HCT116 (cell line): ENCODE results near the gene AGGF1. TPM values are rescaled to one million over a fixed set of nuclear protein-coding genes. Genes with fewer than 3 reads are reported as not detected.

Experiments used
- ATAC-seq: fragments of 200-7000 bp; cut with Tn5 transposase; 2 replicates; pipeline ENCODE4 v1.9.1; 2020; ENCODE audit warnings: mild to moderate bottlenecking, moderate library complexity
- BruUV-seq: library from RNA; stranded (reverse); fragments of 400-500 nt; replicated peaks from 2 replicates; lab custom pipeline; 2021; lab: Mats Ljungman, UMichigan
- CTCF ChIA-PET: fragments of 300-600 bp; sonication (Branson Sonifier 250); formaldehyde crosslinking; loops from one replicate; lab custom pipeline; 2021; ENCODE audit warnings: antibody characterized with exemption; lab: Charles Lee
- POLR2A ChIA-PET: fragments of 300-600, 350-600 bp; sonication (Branson Sonifier 250); formaldehyde crosslinking; loops from one replicate; lab custom pipeline; 2021; ENCODE audit warnings: antibody characterized with exemption; lab: Charles Lee
- RAD21 ChIA-PET, 2 experiments: fragments of 300-600 bp; sonication (Branson Sonifier 250); formaldehyde crosslinking; loops; one replicate each; lab custom pipeline; 2023; ENCODE audit warnings: low total read pairs in 2 of 2; ENCODE audit not compliant: uncharacterized antibody in 2 of 2, unreplicated experiment in 2 of 2, low non-redundant PET in 1 of 2; lab: Charles Lee
- DNase-seq: peaks from one replicate; pipeline ENCODE4 v3.0.0-alpha.2; 2010; ENCODE audit warnings: low read depth, low spot score
- H2AFZ ChIP-seq: fragments of 200-600 bp; shearing (Covaris generic), sonication (generic); 2 replicates; pipeline ENCODE4 v1.6.1; 2017; ENCODE audit warnings: low read depth, mixed run types, mixed read lengths, antibody characterized with exemption, low read length; ENCODE audit not compliant: poor library complexity, severe bottlenecking
- H3K27ac ChIP-seq: 2 replicates; pipeline ENCODE4 v1.5.1; 2012; ENCODE audit warnings: low read depth, low read length
- H3K27me3 ChIP-seq: fragments of 200-600 bp; sonication (generic); 2 replicates; pipeline ENCODE4 v1.6.1; 2016; ENCODE audit warnings: mixed run types, low read length, mixed read lengths; ENCODE audit not compliant: insufficient read depth
- H3K36me3 ChIP-seq, 2 experiments: fragments of 200-500 bp in 1 of 2; fragments of 200-600 bp in 1 of 2; sonication (Bioruptor generic) in 1 of 2; sonication (generic) in 1 of 2; 2 replicates each; pipeline versions ENCODE4 v1.5.1 to v1.6.1; 2014 to 2016; ENCODE audit warnings: low read length in 2 of 2, inconsistent platforms in 1 of 2, mixed read lengths in 1 of 2, mixed run types in 1 of 2; ENCODE audit not compliant: insufficient read depth in 2 of 2, control insufficient read depth in 1 of 2
- H3K4me1 ChIP-seq, 2 experiments: fragments of 200-600 bp in 1 of 2; sonication (generic) in 1 of 2; 2 replicates each; pipeline versions ENCODE4 v1.5.1 to v1.6.1; 2012 to 2017; ENCODE audit warnings: low read length in 2 of 2, inconsistent platforms in 1 of 2, mild to moderate bottlenecking in 1 of 2, mixed read lengths in 1 of 2, mixed run types in 1 of 2, moderate library complexity in 1 of 2; ENCODE audit not compliant: insufficient read depth in 2 of 2, control insufficient read depth in 1 of 2
- H3K4me2 ChIP-seq: fragments of 200-600 bp; sonication (generic); 2 replicates; pipeline ENCODE4 v1.6.1; 2017; ENCODE audit warnings: mixed run types, low read length, mixed read lengths
- H3K4me3 ChIP-seq, 2 experiments: fragments of 200-600 bp in 1 of 2; sonication (generic) in 1 of 2; replicated peaks in 1 of 2; 2 replicates each; pipeline ENCODE4 v1.5.1; 2011 to 2016; ENCODE audit warnings: low read length in 2 of 2, control low read depth in 1 of 2, low read depth in 1 of 2, mild to moderate bottlenecking in 1 of 2, mixed read lengths in 1 of 2, mixed run types in 1 of 2
- H3K79me2 ChIP-seq: fragments of 200-600 bp; sonication (generic); 2 replicates; pipeline ENCODE4 v1.6.1; 2017; ENCODE audit warnings: mild to moderate bottlenecking, mixed run types, low read length, moderate library complexity, mixed read lengths; ENCODE audit not compliant: insufficient read depth
- H3K9ac ChIP-seq: fragments of 200-600 bp; sonication (generic); 2 replicates; pipeline ENCODE4 v1.6.1; 2016; ENCODE audit warnings: low read length, mixed read lengths
- H3K9me2 ChIP-seq: fragments of 200-600 bp; sonication (generic), shearing (Covaris generic); 2 replicates; pipeline ENCODE4 v1.6.1; 2017; ENCODE audit warnings: mixed run types, mild to moderate bottlenecking, moderate library complexity; ENCODE audit not compliant: insufficient read depth
- H3K9me3 ChIP-seq, 2 experiments: fragments of 200-500 bp in 1 of 2; fragments of 200-600 bp in 1 of 2; sonication (Bioruptor generic) in 1 of 2; sonication (generic) in 1 of 2; 2 replicates each; pipeline ENCODE4 v1.6.1; 2014 to 2017; ENCODE audit warnings: low read length in 2 of 2, mixed read lengths in 2 of 2, inconsistent platforms in 1 of 2, low read depth in 1 of 2, mild to moderate bottlenecking in 1 of 2, mixed run types in 1 of 2, moderate library complexity in 1 of 2; ENCODE audit not compliant: control insufficient read depth in 1 of 2, insufficient read depth in 1 of 2
- H4K20me1 ChIP-seq: fragments of 200-600 bp; sonication (generic), shearing (Covaris generic); 2 replicates; pipeline ENCODE4 v1.6.1; 2017; ENCODE audit warnings: mixed run types, mild to moderate bottlenecking, moderate library complexity; ENCODE audit not compliant: insufficient read depth
- CBX3 ChIP-seq: IDR thresholded peaks from 2 replicates; pipeline ENCODE4 v1.6.1; 2012; ENCODE audit warnings: low read depth
- EZH2 ChIP-seq: fragments of 200-600 bp; sonication (generic); IDR thresholded peaks from 2 replicates; pipeline ENCODE4 v1.6.1; 2017; ENCODE audit warnings: antibody characterized with exemption, mixed run types
- EZH2phosphoT487 ChIP-seq: fragments of 200-600 bp; IDR thresholded peaks from 2 replicates; pipeline ENCODE4 v1.6.1; 2018; ENCODE audit warnings: antibody characterized with exemption, borderline replicate concordance
- FOSL1 ChIP-seq: IDR thresholded peaks from 2 replicates; pipeline ENCODE4 v1.6.1; 2012; ENCODE audit warnings: low read depth
- JUND ChIP-seq: IDR thresholded peaks from 2 replicates; pipeline ENCODE4 v1.6.1; 2012
- MAX ChIP-seq: IDR thresholded peaks from 2 replicates; pipeline ENCODE4 v1.6.1; 2012
- POLR2A ChIP-seq: IDR thresholded peaks from 2 replicates; pipeline ENCODE4 v1.7.0; 2011; ENCODE audit warnings: borderline replicate concordance; ENCODE audit not compliant: insufficient read depth, insufficient read length; ENCODE audit errors: extremely low read depth
- POLR2AphosphoS5 ChIP-seq: IDR thresholded peaks from 2 replicates; pipeline ENCODE4 v1.6.1; 2011; ENCODE audit warnings: mild to moderate bottlenecking, low read depth, low read length, moderate library complexity
- RAD21 ChIP-seq: IDR thresholded peaks from 2 replicates; pipeline ENCODE4 v1.6.1; 2012; ENCODE audit warnings: low read depth, mild to moderate bottlenecking
- SIN3A ChIP-seq: IDR thresholded peaks from 2 replicates; pipeline ENCODE4 v1.6.1; 2012; ENCODE audit warnings: low read depth
- SP1 ChIP-seq: IDR thresholded peaks from 2 replicates; pipeline ENCODE4 v1.6.1; 2012; ENCODE audit warnings: low read depth
- TCF7L2 ChIP-seq: IDR thresholded peaks from 2 replicates; pipeline ENCODE4 v1.7.0; 2011; ENCODE audit warnings: borderline replicate concordance, inconsistent platforms; ENCODE audit not compliant: insufficient read depth, insufficient read length; ENCODE audit errors: extremely low read depth
- YY1 ChIP-seq: IDR thresholded peaks from 2 replicates; pipeline ENCODE4 v1.6.1; 2011; ENCODE audit warnings: low read length, low read depth, moderate library complexity, mild to moderate bottlenecking; ENCODE audit not compliant: insufficient replicate concordance; ENCODE audit errors: extremely low read depth
- ZFX ChIP-seq: fragments of 450-650 bp; IDR thresholded peaks from 2 replicates; pipeline ENCODE4 v1.6.1; 2017
- ZNF274 ChIP-seq: fragments of 200-500 bp; sonication (Bioruptor generic); IDR thresholded peaks from 2 replicates; pipeline ENCODE4 v1.6.1; 2014; ENCODE audit warnings: mild to moderate bottlenecking, low read depth, low read length, inconsistent platforms
- intact Hi-C: fragments of 100-400 bp; cut with micrococcal nuclease; formaldehyde crosslinking; loops from 2 replicates; pipeline ENCODE4 v1.10.0; 2022
- total RNA-seq: library from RNA; stranded (reverse); gene quantifications from one replicate; pipeline ENCODE4 v1.2.1, GENCODE V29; 2021; ENCODE audit not compliant: unreplicated experiment
- TF ChIP-seq, protein P1 (sequence below): IDR thresholded peaks from 2 replicates; pipeline ENCODE4 v1.6.1; 2011; ENCODE audit warnings: mild to moderate bottlenecking, low read length, moderate library complexity; ENCODE audit not compliant: insufficient replicate concordance; ENCODE audit errors: extremely low read depth
- TF ChIP-seq, protein P2 (sequence below), 3 experiments: fragments of 200-600 bp in 1 of 3; sonication (generic) in 1 of 3; IDR thresholded peaks in 2 of 3; conservative IDR thresholded peaks in 1 of 3; 2 replicates each; pipeline ENCODE4 v1.5.1; 2012 to 2017; ENCODE audit warnings: low read depth in 2 of 3, low read length in 2 of 3, antibody characterized with exemption in 1 of 3, borderline replicate concordance in 1 of 3, control low read depth in 1 of 3, mild to moderate bottlenecking in 1 of 3, mixed read lengths in 1 of 3, mixed run types in 1 of 3, moderate library complexity in 1 of 3; ENCODE audit not compliant: insufficient read depth in 1 of 3

Gene AGGF1
- total RNA-seq, 1 experiment from 2014 or later = 22.2 TPM

GRCh38 chr5:77035950-77036349, 5.7 kb downstream of the AGGF1 start:
- no peak for DNase-seq
- peaks cover 5 to 10% of the 10 kb centered on the region in 2 experiments; a peak in 3 of 4 replicates for H3K4me1 ChIP-seq
- H4K20me1 ChIP-seq = no peaks in the 10 kb centered on the region
- peaks cover 27% of the 10 kb centered on the region for H3K79me2 ChIP-seq
- no peak overlapping the region for H2AFZ ChIP-seq
- H3K36me3 ChIP-seq = peaks cover 16 to 46% of the 10 kb centered on the region in 2 experiments; a peak in 3 of 4 replicates
- ChIA-PET CTCF (no interaction called here), RAD21 (no interaction called here), POLR2A (no interaction called here)
- no TSS peak for BruUV-seq
- H3K9ac ChIP-seq = no peak overlapping the region
- no peak overlapping the region for H3K27ac ChIP-seq
- H3K4me3 ChIP-seq = no peak overlapping the region
- H3K9me2 ChIP-seq = no peaks in the 10 kb centered on the region
- intact Hi-C loops = no loop called here
- no peaks in the 10 kb centered on the region for H3K9me3 ChIP-seq
- no peak overlapping the region for H3K4me2 ChIP-seq
- no peaks in the 10 kb centered on the region for H3K27me3 ChIP-seq
- TF ChIP-seq POLR2A = no peak
- no peak for TF ChIP-seq MAX
- TF ChIP-seq, protein P1, sequence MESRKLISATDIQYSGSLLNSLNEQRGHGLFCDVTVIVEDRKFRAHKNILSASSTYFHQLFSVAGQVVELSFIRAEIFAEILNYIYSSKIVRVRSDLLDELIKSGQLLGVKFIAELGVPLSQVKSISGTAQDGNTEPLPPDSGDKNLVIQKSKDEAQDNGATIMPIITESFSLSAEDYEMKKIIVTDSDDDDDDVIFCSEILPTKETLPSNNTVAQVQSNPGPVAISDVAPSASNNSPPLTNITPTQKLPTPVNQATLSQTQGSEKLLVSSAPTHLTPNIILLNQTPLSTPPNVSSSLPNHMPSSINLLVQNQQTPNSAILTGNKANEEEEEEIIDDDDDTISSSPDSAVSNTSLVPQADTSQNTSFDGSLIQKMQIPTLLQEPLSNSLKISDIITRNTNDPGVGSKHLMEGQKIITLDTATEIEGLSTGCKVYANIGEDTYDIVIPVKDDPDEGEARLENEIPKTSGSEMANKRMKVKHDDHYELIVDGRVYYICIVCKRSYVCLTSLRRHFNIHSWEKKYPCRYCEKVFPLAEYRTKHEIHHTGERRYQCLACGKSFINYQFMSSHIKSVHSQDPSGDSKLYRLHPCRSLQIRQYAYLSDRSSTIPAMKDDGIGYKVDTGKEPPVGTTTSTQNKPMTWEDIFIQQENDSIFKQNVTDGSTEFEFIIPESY = no peak
- TF ChIP-seq RAD21 = no peak
- no peak for TF ChIP-seq ZNF274
- no peak for TF ChIP-seq FOSL1
- TF ChIP-seq SP1 = no peak
- TF ChIP-seq CBX3 = no peak
- TF ChIP-seq SIN3A = no peak
- TF ChIP-seq, protein P2, sequence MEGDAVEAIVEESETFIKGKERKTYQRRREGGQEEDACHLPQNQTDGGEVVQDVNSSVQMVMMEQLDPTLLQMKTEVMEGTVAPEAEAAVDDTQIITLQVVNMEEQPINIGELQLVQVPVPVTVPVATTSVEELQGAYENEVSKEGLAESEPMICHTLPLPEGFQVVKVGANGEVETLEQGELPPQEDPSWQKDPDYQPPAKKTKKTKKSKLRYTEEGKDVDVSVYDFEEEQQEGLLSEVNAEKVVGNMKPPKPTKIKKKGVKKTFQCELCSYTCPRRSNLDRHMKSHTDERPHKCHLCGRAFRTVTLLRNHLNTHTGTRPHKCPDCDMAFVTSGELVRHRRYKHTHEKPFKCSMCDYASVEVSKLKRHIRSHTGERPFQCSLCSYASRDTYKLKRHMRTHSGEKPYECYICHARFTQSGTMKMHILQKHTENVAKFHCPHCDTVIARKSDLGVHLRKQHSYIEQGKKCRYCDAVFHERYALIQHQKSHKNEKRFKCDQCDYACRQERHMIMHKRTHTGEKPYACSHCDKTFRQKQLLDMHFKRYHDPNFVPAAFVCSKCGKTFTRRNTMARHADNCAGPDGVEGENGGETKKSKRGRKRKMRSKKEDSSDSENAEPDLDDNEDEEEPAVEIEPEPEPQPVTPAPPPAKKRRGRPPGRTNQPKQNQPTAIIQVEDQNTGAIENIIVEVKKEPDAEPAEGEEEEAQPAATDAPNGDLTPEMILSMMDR (IDR thresholded peaks at IDR 0.05 in 2 of 3, conservative IDR thresholded peaks at IDR 0.05 in 1 of 3; ENCODE audit: borderline replicate concordance in 1 of 3, insufficient read depth in 1 of 3, low read depth in 2 of 3, low read length in 2 of 3) = no peak
- no peak for TF ChIP-seq TCF7L2
- no peak for TF ChIP-seq ZFX
- no peak for TF ChIP-seq POLR2AphosphoS5
- no peak for TF ChIP-seq JUND
- no peak for TF ChIP-seq EZH2
- TF ChIP-seq YY1 = no peak
- TF ChIP-seq EZH2phosphoT487 = no peak
- ATAC-seq = no peak
